GM21576 (cell line): Measurements from ENCODE around the gene SOCS2.
A peak's percentile ranks its signal among the peaks of the same experiment; 100 is the strongest.
"Not testable (repeated sequence)": the region's sequence is repeated elsewhere in the genome, so short reads cannot be mapped to it uniquely, and the experiment has no call there.

Experiments used
- ATAC-seq: cut with Tn5 transposase; IDR thresholded peaks from one replicate; pipeline ENCODE4 v1.9.1; 2021; ENCODE audit warnings: mild to moderate bottlenecking, moderate library complexity; ENCODE audit not compliant: unreplicated experiment

SOCS2 gene, protein sequence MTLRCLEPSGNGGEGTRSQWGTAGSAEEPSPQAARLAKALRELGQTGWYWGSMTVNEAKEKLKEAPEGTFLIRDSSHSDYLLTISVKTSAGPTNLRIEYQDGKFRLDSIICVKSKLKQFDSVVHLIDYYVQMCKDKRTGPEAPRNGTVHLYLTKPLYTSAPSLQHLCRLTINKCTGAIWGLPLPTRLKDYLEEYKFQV

DNA sequence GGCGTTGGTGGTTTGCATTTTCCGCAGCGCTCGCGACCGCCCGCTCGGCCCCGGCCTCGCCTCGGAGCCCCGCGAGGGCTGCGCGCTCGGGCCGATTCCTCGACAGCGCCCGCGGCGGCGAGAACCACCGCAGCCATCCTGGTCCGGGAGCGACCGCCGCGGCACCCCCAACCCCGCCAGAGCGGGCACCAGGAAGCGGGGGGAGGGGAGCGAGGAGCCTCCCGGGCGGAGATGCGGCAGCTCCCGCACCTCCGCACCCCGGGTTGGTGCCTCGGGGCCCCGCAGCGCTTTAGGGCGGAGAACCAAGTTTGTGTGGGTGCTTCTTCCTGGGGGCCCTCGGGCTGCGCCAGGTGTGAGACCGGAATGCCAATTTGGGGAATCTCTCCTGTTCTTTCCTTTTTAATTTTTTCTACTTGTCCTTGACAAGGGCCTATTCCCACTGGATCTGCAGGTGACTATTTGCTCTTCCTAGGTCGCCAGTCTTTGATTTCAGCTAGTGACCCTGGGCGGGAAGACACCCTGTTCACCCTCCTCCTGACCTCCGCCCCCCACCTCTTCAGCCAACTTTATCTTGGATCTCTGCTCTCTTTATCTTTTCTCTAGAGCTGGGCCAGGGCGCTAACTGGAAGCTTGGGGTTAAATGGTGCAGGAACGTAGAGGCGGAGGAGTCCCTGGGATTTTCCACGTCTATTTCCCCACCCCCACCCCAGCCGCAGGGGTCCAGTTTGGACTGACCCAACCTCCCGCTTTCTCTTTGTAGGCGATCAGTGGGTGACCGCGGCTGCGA lies at the start of gene SOCS2:
TSS of gene SOCS2 (plus strand) at position 751 of the 787 bp plus-strand sequence. CDS start 223 bp downstream, outside the sequence.
- peak; percentile 8 for ATAC-seq

DNA sequence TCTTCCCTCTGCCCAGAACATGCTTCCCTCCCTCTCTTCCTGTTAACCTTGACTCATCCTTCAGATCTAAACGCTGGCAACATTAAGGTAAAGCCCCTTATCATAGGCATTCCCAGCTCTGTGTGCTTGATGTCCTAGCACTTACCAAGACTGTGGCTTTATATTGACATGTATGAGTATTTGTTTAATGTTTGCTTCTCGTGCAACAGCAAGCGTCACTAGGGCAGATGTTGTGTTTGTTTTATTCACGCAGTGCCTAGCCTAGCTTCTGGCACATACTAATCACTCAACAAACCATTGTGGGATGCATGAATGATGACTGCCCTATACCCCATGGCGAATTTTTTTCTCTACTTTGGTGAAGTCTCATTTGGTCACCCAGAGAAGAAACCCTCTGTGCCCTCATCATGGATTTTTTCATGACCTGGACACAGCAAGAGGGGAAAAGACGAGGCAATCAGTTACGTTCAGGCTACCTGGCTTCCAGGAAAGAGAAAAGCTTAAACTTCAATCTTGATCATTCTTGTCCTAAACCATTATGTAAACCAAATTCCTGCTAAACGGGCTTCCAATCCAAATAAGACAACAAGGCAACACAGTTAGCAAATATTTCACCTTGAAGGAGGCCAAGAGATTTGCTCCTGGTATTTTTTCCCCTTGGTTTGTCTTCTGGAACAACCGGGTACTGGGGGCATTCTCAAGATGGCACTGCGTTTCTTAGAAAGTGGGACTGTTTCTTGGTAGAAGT lies 47.9 kb upstream of the SOCS2 start:
- no peak for ATAC-seq

DNA sequence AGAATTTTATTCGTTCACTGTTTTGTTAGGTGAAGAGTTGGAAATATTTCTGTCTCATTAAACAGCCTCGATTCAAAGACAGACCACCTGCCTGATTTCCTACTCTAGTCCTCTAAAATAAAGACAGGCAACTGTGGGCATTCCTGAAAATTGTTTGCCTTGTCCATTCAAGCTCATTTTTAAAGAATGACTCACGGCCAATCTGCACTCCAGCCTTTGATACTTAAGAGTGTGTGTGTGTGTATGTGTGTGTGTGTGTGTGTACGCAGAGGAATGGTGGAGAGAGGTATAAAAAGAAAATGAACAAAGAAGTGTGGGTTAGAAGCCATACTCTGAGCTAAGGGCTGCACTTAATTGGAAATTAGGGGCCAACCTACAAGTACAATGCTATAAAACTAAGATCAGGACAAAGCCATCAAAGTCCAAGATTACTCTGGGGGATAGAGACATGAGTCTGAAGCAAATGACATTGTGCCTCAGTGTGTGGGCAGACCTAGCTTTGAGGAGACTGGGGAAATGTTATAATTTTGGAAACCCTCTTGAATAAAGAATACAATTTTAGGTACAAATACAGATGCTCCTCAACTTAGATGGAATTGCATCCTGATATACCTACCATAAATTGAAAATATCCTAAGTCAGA lies 45.6 kb upstream of the SOCS2 start:
- no peak for ATAC-seq

DNA sequence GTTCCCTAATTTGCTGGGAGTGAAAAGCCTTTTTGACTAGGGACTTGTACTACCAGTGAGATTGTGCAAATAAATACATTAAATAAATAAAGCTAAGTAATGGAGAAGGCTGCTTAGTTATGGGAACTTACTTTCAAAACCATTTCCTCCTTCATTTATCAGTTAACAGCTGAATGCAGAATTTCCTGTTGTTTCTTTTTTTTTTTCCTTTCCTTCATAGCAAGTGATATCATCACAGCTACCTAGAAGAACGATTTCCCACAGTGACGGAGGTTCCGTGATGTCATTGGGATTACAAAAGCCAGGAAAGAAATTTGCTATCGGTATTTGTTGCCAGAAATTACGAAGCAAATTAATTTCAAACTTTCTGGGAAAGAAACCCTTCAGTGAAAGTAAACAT lies 42.1 kb upstream of the SOCS2 start:
- no peak for ATAC-seq

DNA sequence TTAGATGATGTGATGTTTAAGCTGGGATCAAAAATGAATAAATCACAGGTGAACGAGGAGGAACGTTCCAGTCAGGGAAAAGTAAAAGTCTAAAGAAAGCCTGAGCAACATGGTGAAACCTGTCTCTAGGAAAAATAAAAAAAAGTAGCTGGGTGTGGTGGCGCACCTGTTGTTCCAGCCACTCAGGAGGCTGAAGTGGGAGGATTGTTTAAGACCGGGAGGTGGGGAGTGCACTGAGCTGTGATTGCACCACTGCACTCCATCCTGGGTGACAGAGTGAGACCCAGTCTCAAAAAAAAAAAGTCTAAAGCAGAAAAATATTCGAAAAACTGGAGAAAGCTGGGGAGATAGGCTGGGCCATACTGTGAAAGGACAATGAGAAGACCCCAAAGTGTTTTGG lies 39.2 kb upstream of the SOCS2 start:
- ATAC-seq: no peak

DNA sequence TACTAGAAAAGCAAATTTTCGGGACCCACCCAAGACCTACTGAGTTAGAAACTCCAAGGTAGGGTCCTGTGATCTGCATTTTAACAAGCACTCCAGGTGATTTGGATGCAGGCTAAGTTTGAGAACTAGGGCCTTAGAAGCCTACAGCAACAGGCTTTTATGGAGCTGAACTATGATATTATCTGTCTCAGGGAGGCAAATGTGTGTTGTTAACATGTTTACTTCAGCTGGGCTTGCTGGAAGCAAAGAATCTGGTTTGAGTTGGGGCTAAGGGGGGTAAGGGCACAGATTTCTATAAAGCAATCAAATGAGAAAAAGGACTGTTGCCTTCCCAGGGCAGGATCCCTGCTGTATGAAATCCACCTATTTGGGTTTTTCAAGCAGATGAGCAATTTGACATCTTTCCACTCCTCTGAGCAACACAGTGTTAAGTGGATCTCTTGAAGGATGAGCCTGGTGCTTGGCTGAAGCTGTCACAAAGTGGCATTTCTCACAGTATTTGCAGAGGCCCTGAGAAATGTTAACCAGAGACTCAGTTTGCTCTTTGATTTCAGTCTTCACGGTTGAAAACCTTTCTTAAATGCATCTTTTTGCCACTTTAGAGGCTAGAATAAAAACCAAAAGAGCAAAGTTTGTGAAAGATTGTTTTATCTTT lies 36.2 kb upstream of the SOCS2 start:
- no peak for ATAC-seq

DNA sequence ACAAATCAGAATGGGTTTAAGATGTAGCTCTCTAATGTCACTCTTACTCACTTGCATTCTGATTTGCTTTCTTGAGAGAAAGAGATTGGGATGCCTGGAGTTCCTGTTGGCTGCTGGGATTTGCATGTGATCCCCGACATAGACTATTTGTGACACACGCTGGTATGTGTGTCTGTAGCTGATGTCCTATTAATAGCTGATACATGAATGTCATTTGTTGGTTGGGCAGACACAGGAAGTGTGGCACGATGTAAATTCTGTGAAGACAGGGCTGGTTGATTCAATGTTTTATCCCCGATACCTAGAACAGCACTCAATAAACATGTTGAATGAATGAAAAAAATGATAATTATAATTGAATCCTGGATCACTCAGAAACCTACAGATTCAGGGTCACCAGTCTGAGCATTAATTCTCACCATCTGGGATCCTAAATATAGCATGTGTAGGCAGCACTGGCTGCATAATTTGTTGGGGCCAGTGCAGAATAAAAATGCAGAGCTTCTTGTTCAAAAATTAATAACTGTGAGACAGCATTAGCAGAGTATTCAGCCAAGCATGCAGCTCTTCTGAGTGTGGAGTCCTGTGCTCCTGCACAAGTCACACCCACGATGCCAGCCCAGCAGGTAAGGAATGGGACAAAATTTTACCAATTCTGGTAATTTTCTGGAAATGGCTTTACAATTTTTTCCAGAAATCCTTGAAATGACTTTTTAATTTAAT lies 35.5 kb upstream of the SOCS2 start:
- ATAC-seq: peak; percentile 82

DNA sequence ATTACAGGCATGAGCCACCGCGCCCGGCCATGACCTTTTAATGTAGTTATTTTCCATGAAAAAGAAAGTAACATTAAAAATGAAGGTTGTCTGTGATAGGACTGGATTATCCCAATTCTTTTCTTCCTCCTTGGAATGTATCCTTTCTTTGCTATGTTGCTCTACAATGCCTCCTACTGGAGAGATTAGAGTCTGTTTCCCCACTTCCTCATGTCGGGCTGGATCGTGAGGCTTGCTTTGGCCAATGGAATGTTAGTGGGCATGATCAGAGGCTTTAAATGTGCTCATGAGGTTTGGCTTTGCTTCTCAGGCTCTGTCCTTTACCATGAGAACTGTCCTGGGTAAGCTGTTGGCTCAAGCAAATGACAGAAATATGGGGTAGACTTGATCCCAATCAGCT lies 34.7 kb upstream of the SOCS2 start:
- ATAC-seq: no peak

DNA sequence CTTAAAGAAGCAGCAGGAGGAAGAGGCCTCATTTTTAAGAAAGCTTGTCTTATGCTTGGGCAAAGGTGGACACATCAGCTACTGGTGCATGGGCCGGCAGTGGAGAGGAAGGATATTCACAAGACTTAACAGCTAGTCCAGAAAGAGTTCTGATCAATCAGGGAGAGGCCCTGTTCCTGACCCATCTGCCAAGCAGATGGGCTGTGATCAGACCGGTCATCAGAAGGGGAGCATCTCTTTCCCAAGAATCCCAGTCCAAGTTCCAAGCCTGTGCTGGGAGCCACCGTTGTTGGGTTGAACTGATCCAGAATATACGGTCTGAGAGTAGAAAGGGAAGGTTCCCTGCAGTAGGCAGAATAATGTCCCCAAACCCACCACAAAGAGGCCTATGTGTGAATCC lies 32.7 kb upstream of the SOCS2 start:
- ATAC-seq: no peak

DNA sequence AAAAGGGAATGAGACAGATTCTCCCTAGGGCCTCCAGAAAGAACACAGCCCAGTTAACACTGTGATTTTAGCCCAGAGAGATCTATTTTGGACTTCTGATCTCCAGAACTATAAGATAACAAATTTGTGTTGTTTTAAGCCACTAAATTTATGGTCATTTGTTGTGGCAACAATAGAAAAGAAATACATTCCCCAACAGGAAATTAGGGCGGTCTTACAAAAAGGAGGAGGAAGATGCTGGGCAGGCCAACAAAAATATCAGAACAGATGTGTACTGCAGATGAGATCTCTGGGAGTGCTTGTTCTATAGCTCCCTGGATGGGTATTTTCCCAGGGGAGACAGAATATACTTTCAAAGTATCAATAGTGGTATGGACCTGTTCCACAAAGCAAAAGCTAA lies 32.0 kb upstream of the SOCS2 start:
- no peak for ATAC-seq

DNA sequence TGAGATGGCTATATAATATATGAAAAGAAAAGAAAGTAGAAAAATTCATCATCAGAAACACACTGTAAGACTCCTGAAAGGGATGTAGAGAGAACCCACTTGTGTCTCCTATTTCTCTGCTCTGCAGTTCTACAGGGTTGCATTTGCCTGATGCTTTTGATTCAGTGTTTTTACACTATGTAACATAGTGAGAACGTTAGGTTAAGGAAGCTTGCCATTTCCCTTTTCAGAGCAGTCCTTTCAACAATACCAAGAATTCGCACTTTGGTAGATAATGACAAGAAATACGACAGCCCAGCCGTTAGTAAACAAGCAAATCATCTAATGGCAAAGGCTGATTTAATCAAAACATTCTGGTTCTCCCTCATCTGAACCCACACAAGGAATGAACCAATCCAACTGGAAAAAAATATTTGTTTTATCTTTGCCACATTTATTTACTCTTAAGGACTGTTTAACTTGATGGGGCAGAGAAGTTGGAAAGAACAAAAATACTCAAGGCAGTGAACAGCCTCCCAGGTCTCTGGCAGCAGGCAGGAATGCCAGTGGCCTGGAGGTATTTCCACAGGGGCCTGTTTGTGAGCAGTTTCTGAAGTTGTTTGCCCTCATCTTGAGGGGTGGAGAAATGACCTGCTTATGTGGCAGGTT lies 30.8 kb upstream of the SOCS2 start:
- ATAC-seq: no peak

DNA sequence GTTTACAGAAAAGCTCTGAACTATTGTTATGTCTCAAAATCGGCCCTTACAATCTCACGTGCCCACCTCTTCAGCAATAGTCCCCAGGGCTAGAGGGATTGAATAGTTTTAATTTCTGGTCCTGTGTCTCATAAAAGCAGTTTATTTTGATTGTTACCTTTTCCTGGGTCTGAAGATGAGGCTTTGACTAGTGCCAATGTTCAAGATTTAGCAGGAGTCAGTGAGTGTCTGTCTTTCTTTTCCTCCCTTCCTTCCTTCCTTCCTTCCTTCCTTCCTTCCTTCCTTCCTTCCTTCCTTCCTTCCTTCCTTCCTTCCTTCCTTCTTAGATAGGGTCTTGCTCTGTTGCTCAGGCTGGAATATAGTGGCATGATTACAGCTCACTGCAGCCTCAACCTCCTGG lies 24.7 kb upstream of the SOCS2 start:
- ATAC-seq: no peak

DNA sequence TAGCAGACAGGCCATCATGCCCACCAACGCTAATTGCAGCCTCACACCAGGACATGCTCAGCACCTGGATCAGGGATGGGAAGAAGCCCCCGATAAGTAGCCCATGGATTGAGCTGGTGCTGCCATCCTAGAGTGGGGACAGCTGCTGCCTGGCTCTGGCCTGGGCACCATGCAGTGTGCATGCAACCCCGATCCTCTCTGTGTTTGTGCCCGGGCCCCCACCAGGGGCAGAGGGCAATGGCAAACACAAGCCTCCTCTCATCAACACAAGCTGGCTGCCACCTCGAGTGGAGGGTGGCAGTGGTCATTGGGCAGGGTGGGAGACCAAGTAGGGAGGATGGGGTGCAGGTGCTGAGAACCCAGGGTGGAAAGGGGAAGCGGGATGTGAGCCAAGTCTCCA lies 23.3 kb upstream of the SOCS2 start:
- ATAC-seq: no peak

DNA sequence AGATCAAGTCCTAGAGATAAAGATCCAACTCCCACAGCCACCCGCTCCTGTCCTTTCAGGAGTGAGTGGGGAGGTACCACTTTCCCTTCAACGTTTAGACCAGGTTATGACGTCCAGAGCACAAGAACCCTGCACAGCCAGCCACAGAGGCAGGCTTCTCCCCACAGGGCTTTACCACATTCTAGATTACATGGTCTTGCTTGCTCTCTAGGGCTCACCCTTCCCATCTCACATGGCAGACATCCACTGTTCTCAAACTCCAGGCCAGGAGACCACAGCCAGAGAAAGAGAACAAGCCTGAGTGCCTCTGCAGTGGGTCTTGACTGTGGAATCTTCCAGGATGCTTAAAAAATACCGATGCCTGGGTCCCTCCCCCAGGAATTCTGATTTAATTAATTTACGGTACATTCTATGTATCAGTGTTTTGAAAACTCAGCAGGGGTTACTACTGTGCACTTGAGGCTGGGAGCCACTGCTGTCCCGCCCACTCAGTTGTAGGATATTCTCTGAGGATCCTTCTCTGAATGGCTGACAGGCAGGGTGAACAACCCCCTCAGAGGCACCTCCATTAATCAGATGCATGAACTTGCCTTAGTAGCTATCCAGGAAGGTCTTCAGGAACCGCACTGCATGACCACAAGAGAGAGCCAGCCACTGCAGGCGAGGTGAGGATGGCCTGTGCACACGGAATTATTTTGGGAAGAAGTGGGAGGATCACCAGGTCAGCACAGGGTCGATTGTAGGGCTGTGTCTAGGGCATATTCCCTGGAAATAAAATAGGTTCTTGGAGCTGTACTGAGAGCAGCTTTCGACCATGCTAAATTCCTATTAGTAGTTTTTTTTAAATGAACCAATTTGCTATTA lies 21.5 kb upstream of the SOCS2 start:
- ATAC-seq: no peak

DNA sequence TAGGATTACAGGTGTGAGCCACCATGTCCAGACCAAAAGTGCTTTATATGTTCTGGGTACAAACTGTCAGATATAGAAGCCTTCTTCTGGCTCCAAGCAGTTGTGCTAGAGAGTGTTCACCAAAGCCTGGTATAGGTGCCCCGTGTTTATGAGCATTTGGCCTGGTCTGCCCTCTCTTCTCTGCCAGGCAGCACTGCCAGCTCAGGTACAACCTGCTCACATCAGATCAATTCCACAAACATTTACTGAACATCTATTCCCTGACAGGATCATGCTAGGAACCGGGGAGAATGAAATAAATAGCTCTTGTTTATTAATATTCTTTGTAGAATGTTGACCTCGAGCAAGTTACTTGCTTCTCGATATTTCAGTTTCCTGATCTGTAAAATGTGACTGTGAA lies 20.0 kb upstream of the SOCS2 start:
- ATAC-seq: no peak

DNA sequence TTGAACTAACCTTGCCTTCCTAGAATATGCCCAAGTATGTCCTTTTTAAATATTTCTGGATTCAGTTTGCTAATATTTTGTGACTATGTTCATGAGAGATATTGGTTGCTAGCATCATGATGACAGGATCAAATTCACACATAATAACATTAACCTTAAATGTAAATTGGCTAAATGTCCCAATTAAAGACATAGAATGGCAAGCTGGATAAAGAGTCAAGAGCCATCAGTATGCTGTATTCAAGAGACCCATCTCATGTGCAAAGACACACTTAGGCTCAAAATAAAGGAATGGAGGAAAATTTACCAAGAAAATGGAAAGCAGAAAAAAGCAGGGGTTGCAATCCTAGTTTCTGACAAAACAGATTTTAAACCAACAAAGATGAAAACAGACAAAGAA lies 14.6 kb upstream of the SOCS2 start:
- not testable (repeated sequence) for ATAC-seq

DNA sequence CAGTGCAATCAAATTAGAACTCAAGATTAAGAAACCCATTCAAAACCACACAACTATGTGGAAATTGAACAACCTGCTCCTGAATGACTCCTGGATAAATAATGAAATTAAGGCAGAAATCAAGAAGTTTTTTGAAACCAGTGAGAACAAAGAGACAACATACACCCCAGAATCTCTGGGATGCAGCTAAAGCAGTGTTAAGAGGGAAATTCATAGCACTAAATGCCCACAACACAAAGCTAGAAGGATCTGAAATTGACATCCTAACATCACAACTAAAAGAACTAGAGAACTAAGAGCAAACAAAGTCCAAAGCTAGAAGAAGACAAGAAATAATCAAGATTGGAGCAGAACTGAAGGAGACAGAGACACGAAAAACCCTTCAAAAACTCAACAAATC lies 13.8 kb upstream of the SOCS2 start:
- not testable (repeated sequence) for ATAC-seq

DNA sequence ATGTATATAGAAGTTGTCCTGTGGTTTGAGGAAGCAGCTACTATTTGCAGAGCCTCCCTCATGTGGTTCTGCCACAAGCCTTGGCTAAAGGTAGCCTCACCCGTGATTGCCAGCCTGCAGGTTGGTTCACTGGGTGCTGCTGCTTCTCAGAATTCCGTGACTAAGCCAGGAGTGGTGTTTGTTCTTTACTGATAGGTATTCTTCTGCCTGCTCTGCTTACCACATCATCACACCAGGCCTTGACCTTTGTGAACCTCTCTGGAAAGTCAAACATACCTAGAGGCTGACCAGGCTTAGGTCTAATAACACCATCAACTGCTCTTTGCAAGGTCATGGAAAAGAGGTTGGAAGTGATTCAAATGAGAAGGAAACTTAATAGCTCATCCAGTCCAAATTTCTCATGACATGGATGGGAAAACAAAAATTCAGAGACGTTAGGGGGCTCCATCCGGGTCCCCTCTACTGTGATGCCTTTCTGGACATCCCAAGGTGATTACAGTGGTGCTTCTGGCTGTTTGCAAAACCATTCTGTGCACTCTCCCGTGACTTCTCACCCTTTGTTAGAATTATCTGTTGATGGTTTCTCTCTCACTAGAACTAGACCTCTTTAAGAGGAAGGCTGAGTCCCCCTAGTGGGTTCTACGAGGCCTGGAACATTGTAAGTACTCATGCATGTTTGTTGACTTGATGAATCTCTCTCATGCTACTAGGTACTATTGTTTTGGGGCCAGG lies 8.5 kb upstream of the SOCS2 start:
- ATAC-seq: no peak
